ENCODE results near the gene SOX14.

Gene SOX14

DNA sequence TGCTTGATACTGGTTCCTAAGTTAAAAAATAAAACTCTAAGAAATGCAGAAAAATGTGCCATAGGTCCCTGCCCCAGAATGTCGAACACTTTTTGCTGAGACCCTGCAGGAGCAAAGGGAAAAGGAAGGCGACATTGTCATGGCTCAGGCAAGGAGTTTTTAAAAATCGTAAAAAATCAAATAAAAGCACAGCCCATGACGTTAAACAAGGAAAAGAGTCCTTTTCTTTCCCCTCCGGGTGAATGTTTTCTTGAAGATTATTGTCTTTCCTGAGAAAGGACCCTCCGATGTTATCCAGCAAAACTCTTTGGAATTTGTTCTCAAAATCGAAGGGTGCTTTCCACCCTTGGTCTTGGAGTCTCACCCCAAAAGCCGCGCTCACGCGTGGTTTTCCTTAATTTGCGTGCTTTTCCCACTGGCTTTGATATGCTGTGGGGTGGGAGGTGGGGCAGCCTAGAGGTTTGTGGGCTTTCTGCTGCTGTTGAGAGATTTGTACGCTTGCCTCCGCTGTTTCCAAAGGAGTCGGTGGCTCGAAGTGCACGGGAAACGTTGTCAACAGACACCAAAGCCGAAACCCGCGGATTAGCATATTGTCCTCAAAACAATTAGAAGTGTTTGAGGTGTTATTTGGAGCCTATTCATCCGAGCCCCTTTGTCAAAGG lies 2.9 kb downstream of the SOX14 start:
- Histone ChIP-seq H2BK120ac (ENCODE audit: low read depth, low read length) (no peak overlapping the region), H3K79me1 (ENCODE audit: low read length) (no peaks in the 10 kb centered on the region), H3K4me3 (ENCODE audit: low read length) (no peak overlapping the region), H3K27ac (ENCODE audit: low read depth, low read length) (no peak overlapping the region), H3K56ac (ENCODE audit: low read length) (peak overlapping the region; percentile 40), H4K8ac (ENCODE audit: low read depth, low read length) (no peak overlapping the region), H3K9ac (ENCODE audit: low read length) (no peak overlapping the region), H3K4me2 (ENCODE audit: low read length) (no peak overlapping the region), H2BK5ac (ENCODE audit: low read length) (no peak overlapping the region), H3K4ac (ENCODE audit: low read depth, low read length) (no peak overlapping the region), H3K23ac (ENCODE audit: low read length) (no peak overlapping the region), H3K27me3 (ENCODE audit: insufficient read depth, low read length, poor library complexity) (peaks cover 91% of the 10 kb centered on the region), H3K79me2 (ENCODE audit: control insufficient read depth, insufficient read depth, low read length) (no peaks in the 10 kb centered on the region), H4K5ac (ENCODE audit: low read length) (no peak overlapping the region), H3K36me3 (ENCODE audit: control insufficient read depth, insufficient read depth, low read length) (no peaks in the 10 kb centered on the region), H2AK5ac (ENCODE audit: low read length) (no peak overlapping the region), H3K18ac (ENCODE audit: low read length) (no peak overlapping the region), H3K4me1 (ENCODE audit: control insufficient read depth, low read depth, low read length) (peaks cover 2% of the 10 kb centered on the region), H2BK15ac (replicated peaks; ENCODE audit: low read depth) (no peak overlapping the region)
- peak; percentile 49 for DNase-seq
- no CpG with 5 or more reads among the region's 22 CpGs for WGBS (ENCODE audit: extremely low coverage, insufficient coverage, low lambda C conversion rate)

DNA sequence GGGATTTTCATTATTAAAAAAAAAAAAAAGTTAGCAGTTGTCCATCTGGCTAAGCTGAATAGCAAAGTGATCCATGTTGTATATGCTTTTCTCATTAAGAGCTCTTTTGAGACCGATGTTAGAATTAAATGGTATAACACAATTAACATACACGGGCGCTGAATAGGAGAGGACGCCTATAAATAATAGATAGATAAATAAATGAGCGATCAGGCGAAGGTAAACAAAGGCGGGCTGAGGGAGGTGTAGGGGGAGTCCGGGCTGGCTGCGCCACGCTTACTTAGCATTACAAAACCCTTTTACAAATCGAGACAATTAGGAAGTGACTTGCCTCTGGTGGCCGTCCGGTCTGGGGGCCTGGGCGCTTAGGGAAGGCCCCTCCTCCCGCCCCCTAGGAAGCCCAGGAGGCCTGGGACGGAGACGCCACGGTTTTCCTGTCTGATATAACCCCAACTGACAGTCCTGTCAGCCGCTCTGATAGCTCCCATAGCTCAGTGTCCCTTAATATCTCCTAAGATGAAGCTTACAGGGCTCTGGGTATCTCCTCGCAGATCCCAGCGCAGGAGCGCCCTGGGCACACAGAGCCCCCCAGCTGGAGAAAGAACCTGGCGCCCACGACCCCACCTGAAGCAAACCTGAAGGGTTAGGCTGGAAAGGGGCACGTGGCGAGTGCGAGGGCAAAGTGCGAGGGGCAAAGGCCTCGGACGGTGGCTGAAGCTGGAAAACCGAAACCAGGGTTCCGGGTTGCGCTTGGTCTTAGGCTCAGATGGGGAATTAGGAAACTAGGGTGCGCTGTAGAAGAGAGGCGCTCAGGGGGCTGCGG lies 3.6 kb downstream of the SOX14 start:
- Histone ChIP-seq H3K4me1 (ENCODE audit: control insufficient read depth, low read depth, low read length) (peaks cover 2% of the 10 kb centered on the region), H3K4me3 (ENCODE audit: low read length) (no peak overlapping the region), H2BK120ac (ENCODE audit: low read depth, low read length) (no peak overlapping the region), H3K27me3 (ENCODE audit: insufficient read depth, low read length, poor library complexity) (peaks cover 91% of the 10 kb centered on the region), H2BK15ac (replicated peaks; ENCODE audit: low read depth) (no peak overlapping the region), H3K23ac (ENCODE audit: low read length) (no peak overlapping the region), H3K36me3 (ENCODE audit: control insufficient read depth, insufficient read depth, low read length) (no peaks in the 10 kb centered on the region), H2AK5ac (ENCODE audit: low read length) (no peak overlapping the region), H3K9ac (ENCODE audit: low read length) (no peak overlapping the region), H4K5ac (ENCODE audit: low read length) (no peak overlapping the region), H3K56ac (ENCODE audit: low read length) (no peak overlapping the region), H4K8ac (ENCODE audit: low read depth, low read length) (no peak overlapping the region), H3K4me2 (ENCODE audit: low read length) (peak overlapping the region; percentile 22), H2BK5ac (ENCODE audit: low read length) (no peak overlapping the region), H3K4ac (ENCODE audit: low read depth, low read length) (no peak overlapping the region), H3K18ac (ENCODE audit: low read length) (peak overlapping the region; percentile 40), H3K27ac (ENCODE audit: low read depth, low read length) (no peak overlapping the region), H3K79me1 (ENCODE audit: low read length) (no peaks in the 10 kb centered on the region), H3K79me2 (ENCODE audit: control insufficient read depth, insufficient read depth, low read length) (no peaks in the 10 kb centered on the region)
- WGBS (ENCODE audit: extremely low coverage, insufficient coverage, low lambda C conversion rate) = no CpG with 5 or more reads among the region's 36 CpGs
- peak; percentile 72 for DNase-seq

DNA sequence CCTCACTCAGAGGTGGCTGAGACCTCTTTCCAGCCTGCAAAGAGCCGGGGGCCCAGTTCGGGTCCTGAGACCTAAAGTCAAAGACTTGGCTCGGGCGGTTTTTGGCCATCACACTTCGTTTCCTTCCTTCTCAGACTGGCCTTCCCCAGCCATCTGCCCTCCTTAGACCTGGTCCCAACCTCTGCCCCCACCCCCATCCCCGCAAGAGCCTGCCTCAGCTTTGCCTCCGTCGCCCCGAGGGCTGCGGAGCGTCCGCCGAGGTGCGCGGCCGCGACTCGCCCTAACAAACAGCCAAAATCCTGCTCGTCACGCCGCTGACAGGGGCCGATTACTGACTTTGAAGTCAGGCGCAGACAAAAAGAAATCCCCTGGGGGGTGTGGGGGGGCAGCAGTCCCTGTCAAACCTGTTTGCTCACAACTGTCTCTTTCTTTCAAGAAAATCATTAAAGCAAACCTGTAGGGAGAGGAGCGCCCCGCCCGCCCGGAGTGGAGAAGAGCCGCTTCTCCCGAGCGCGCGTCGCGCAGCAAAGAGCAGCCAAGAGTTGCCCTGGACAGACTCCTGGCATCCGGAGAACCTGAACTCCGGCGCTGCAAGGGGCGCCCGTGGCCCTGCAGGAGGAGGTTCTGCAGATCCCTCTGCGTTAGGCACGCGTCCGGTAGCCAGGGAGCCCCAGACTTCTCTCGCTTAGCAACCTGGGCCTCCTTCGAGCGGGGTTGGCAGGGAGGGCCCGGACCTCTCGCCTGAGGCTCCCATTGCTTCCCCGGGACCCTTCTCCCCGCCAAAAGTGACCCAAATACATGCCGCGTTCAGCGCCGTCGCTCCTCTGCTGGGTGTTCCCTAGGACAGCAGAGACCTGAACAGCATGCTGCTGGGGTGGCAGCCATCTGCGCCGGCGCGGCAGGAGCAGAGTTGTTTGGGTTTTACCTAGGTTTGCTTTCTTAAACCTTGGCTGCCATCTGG lies 4.5 kb downstream of the SOX14 start:
- H3K36me3 ChIP-seq (ENCODE audit: control insufficient read depth, insufficient read depth, low read length) = no peaks in the 10 kb centered on the region
- H3K4me2 ChIP-seq (ENCODE audit: low read length) = peak overlapping the region; percentile 26
- H3K27ac ChIP-seq (ENCODE audit: low read depth, low read length) = no peak overlapping the region
- H3K18ac ChIP-seq (ENCODE audit: low read length) = peak overlapping the region; percentile 40
- no peak overlapping the region for H3K4ac ChIP-seq (ENCODE audit: low read depth, low read length)
- H4K8ac ChIP-seq (ENCODE audit: low read depth, low read length) = no peak overlapping the region
- DNase-seq = peak; percentile 64
- H3K27me3 ChIP-seq (ENCODE audit: insufficient read depth, low read length, poor library complexity) = peaks cover 83% of the 10 kb centered on the region
- no peak overlapping the region for H2BK15ac ChIP-seq (replicated peaks; ENCODE audit: low read depth)
- no peak overlapping the region for H2AK5ac ChIP-seq (ENCODE audit: low read length)
- H3K56ac ChIP-seq (ENCODE audit: low read length) = peak overlapping the region; percentile 72
- no peak overlapping the region for H2BK120ac ChIP-seq (ENCODE audit: low read depth, low read length)
- H3K4me3 ChIP-seq (ENCODE audit: low read length) = no peak overlapping the region
- no peak overlapping the region for H3K23ac ChIP-seq (ENCODE audit: low read length)
- WGBS (ENCODE audit: extremely low coverage, insufficient coverage, low lambda C conversion rate) = no CpG with 5 or more reads among the region's 59 CpGs
- H3K9ac ChIP-seq (ENCODE audit: low read length) = no peak overlapping the region
- H3K79me2 ChIP-seq (ENCODE audit: control insufficient read depth, insufficient read depth, low read length) = no peaks in the 10 kb centered on the region
- no peaks in the 10 kb centered on the region for H3K79me1 ChIP-seq (ENCODE audit: low read length)
- H2BK5ac ChIP-seq (ENCODE audit: low read length) = no peak overlapping the region
- H3K4me1 ChIP-seq (ENCODE audit: control insufficient read depth, low read depth, low read length) = peaks cover 2% of the 10 kb centered on the region
- H4K5ac ChIP-seq (ENCODE audit: low read length) = no peak overlapping the region

DNA sequence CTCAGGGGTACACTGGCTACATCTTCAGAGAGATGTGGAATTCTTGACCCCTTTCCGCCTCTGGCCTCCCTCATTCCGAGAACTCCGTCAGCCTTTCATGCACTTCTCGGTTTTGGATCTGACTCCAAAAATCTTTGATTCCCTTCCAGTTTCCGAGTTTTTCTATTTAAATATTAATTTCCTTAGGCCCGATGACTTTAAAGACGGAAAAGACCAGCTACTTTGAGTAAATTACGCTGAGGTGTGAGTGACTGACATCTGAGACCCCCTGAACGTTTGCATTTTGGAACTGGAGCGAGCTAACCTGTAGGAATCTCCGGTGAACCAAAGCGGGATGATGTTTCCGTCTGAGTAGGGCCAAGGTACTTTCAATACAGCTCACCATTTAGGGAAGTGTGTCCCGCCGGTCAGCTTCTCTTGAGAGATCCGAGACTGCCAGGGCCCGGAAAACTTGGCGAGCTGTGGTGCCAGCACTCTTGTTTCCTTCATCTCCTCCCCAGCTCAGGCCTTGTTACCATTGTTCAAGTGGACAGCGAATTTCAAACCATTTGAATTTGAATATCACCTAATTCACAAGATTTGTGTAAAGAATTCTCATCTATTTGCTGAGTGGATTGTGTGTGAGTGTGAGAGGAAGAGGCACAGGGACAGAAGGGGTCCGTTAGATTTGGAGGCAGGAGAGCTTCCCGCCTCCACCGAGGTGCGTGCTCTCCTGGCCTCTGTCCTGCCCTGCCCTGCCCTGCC lies 5.4 kb downstream of the SOX14 start:
- Histone ChIP-seq H2BK120ac (ENCODE audit: low read depth, low read length) (no peak overlapping the region), H3K27me3 (ENCODE audit: insufficient read depth, low read length, poor library complexity) (peaks cover 77% of the 10 kb centered on the region), H2AK5ac (ENCODE audit: low read length) (no peak overlapping the region), H3K4ac (ENCODE audit: low read depth, low read length) (no peak overlapping the region), H3K4me3 (ENCODE audit: low read length) (no peak overlapping the region), H3K56ac (ENCODE audit: low read length) (no peak overlapping the region), H3K4me2 (ENCODE audit: low read length) (no peak overlapping the region), H3K27ac (ENCODE audit: low read depth, low read length) (no peak overlapping the region), H2BK5ac (ENCODE audit: low read length) (no peak overlapping the region), H3K23ac (ENCODE audit: low read length) (no peak overlapping the region), H4K8ac (ENCODE audit: low read depth, low read length) (no peak overlapping the region), H3K36me3 (ENCODE audit: control insufficient read depth, insufficient read depth, low read length) (no peaks in the 10 kb centered on the region), H3K18ac (ENCODE audit: low read length) (no peak overlapping the region), H3K79me1 (ENCODE audit: low read length) (no peaks in the 10 kb centered on the region), H3K4me1 (ENCODE audit: control insufficient read depth, low read depth, low read length) (peaks cover 2% of the 10 kb centered on the region), H3K9ac (ENCODE audit: low read length) (no peak overlapping the region), H4K5ac (ENCODE audit: low read length) (no peak overlapping the region), H2BK15ac (replicated peaks; ENCODE audit: low read depth) (no peak overlapping the region), H3K79me2 (ENCODE audit: control insufficient read depth, insufficient read depth, low read length) (no peaks in the 10 kb centered on the region)
- DNase-seq = peak; percentile 32
- no CpG with 5 or more reads among the region's 23 CpGs for WGBS (ENCODE audit: extremely low coverage, insufficient coverage, low lambda C conversion rate)

DNA sequence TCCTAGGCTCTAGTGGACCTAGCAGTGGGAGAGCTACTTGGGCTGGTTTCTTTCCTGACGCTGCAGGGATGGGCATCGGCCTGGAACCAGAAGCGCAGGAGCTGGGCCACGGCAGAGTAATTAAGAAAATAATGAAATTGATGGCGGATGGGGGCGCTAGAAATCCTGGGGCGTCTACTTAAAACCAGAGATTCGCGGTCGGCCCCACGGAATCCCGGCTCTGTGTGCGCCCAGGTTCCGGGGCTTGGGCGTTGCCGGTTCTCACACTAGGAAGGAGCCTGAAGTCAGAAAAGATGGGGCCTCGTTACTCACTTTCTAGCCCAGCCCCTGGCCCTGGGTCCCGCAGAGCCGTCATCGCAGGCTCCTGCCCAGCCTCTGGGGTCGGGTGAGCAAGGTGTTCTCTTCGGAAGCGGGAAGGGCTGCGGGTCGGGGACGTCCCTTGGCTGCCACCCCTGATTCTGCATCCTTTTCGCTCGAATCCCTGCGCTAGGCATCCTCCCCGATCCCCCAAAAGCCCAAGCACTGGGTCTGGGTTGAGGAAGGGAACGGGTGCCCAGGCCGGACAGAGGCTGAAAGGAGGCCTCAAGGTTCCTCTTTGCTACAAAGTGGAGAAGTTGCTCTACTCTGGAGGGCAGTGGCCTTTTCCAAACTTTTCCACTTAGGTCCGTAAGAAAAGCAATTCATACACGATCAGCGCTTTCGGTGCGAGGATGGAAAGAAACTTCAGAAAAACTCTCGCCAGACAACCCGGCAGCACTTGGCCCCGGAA lies 6.1 kb downstream of the SOX14 start:
- H4K8ac ChIP-seq (ENCODE audit: low read depth, low read length) = no peak overlapping the region
- H2BK120ac ChIP-seq (ENCODE audit: low read depth, low read length) = no peak overlapping the region
- H2BK15ac ChIP-seq (replicated peaks; ENCODE audit: low read depth) = no peak overlapping the region
- no peak overlapping the region for H3K23ac ChIP-seq (ENCODE audit: low read length)
- H3K79me2 ChIP-seq (ENCODE audit: control insufficient read depth, insufficient read depth, low read length) = no peaks in the 10 kb centered on the region
- H3K9ac ChIP-seq (ENCODE audit: low read length) = no peak overlapping the region
- WGBS (ENCODE audit: extremely low coverage, insufficient coverage, low lambda C conversion rate) = no CpG with 5 or more reads among the region's 40 CpGs
- H3K18ac ChIP-seq (ENCODE audit: low read length) = no peak overlapping the region
- no peaks in the 10 kb centered on the region for H3K36me3 ChIP-seq (ENCODE audit: control insufficient read depth, insufficient read depth, low read length)
- H3K56ac ChIP-seq (ENCODE audit: low read length) = no peak overlapping the region
- no peak overlapping the region for H2BK5ac ChIP-seq (ENCODE audit: low read length)
- no peak overlapping the region for H2AK5ac ChIP-seq (ENCODE audit: low read length)
- H3K4ac ChIP-seq (ENCODE audit: low read depth, low read length) = no peak overlapping the region
- peaks cover 74% of the 10 kb centered on the region for H3K27me3 ChIP-seq (ENCODE audit: insufficient read depth, low read length, poor library complexity)
- no peak overlapping the region for H3K27ac ChIP-seq (ENCODE audit: low read depth, low read length)
- peaks cover 2% of the 10 kb centered on the region for H3K4me1 ChIP-seq (ENCODE audit: control insufficient read depth, low read depth, low read length)
- H4K5ac ChIP-seq (ENCODE audit: low read length) = no peak overlapping the region
- peak; percentile 46 for DNase-seq
- no peak overlapping the region for H3K4me3 ChIP-seq (ENCODE audit: low read length)
- H3K4me2 ChIP-seq (ENCODE audit: low read length) = peak overlapping the region; percentile 30
- H3K79me1 ChIP-seq (ENCODE audit: low read length) = no peaks in the 10 kb centered on the region

Data from mesendoderm (in vitro differentiated cells).